Subcutaneous abdominal adipose tissue (tissue), 5 donors: ENCODE results near the gene CYB5RL.
A peak's percentile ranks its signal among the peaks of the same experiment; 100 is the strongest.
"Not testable (repeated sequence)": the region's sequence is repeated elsewhere in the genome, so short reads cannot be mapped to it uniquely, and the experiment has no call there.

Experiments used
- H3K27ac ChIP-seq: one replicate; pipeline ENCODE4 v1.7.0; 2013; ENCODE audit warnings: low read depth, mild to moderate bottlenecking, inconsistent platforms, low read length, moderate library complexity
- H3K27me3 ChIP-seq, 5 donors: one replicate each; pipeline ENCODE4 v1.7.0; 2013; ENCODE audit warnings: low read length in 5 of 5, inconsistent platforms in 1 of 5; ENCODE audit not compliant: control insufficient read depth in 5 of 5, insufficient read depth in 4 of 5
- H3K36me3 ChIP-seq, 5 donors: one replicate each; pipeline ENCODE4 v1.7.0; 2013; ENCODE audit warnings: low read length in 5 of 5; ENCODE audit not compliant: control insufficient read depth in 5 of 5, insufficient read depth in 5 of 5
- H3K4me1 ChIP-seq, 5 donors: one replicate each; pipeline ENCODE4 v1.7.0; 2013; ENCODE audit warnings: low read length in 5 of 5, mild to moderate bottlenecking in 3 of 5, moderate library complexity in 1 of 5; ENCODE audit not compliant: control insufficient read depth in 5 of 5, insufficient read depth in 5 of 5
- H3K4me3 ChIP-seq, 5 donors: one replicate each; pipeline ENCODE4 v1.7.0; 2013; ENCODE audit warnings: low read length in 5 of 5, low read depth in 1 of 5
- H3K9ac ChIP-seq, 5 donors: one replicate each; pipeline ENCODE4 v1.7.0; 2013; ENCODE audit warnings: low read length in 5 of 5, mild to moderate bottlenecking in 4 of 5, moderate library complexity in 3 of 5
- H3K9me3 ChIP-seq, 5 donors: one replicate each; pipeline ENCODE4 v1.7.0; 2013; ENCODE audit warnings: low read length in 5 of 5; ENCODE audit not compliant: control insufficient read depth in 5 of 5
- donor health status: healthy.
- donor health status: healthy.
- donor health status: healthy.
- donor health status: healthy.
- donor health status: healthy.

CYB5RL gene

DNA sequence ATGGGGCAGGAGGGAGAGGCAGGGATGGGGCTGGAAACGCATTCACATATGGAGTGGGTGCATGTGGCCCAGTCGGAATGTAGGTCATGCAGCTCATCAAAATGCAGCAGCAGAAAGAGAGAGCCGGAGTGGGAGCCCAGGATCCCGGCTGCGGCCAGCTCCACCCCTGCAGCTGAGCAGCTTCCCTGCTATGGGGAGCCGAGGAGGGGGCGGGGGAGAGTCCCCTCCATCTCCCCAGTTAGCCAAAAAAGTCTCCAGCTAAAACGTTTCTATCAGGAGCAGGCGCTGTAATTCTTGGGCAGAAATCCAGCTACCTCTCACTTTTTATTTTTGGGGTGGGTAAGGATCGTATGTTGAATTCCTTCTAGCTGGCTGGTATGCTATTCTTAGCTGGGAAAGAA, 39.8 kb upstream of the CYB5RL start:
- Histone ChIP-seq H3K27ac (no peak overlapping the region), H3K4me3 (no peak overlapping the region), H3K4me1 (no peaks in the 10 kb centered on the region), H3K36me3 (peaks cover 10 to 69% (median 60%) of the 10 kb centered on the region in 5 donors), H3K9ac (no peak overlapping the region), H3K9me3 (no peaks in the 10 kb centered on the region), H3K27me3 (no peaks in the 10 kb centered on the region)

DNA sequence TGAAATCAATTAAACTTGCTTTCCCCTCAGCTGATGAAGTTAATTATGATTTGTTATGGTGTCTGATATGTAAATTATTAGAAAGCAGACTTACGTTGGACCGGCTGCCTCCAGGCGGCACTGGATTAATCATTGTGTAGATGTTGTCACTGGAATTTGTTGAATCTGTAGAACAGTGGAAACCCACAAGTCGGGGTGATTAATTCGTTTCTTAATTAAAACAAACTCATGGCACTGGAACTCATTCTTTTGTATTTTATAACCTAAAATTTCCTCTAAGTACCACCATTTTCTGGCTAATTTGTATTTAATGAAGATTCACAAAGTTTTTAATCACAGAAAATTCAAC, 39.2 kb upstream of the CYB5RL start:
- no peaks in the 10 kb centered on the region for H3K4me1 ChIP-seq
- H3K4me3 ChIP-seq, result no peak overlapping the region
- no peak overlapping the region for H3K9ac ChIP-seq
- no peaks in the 10 kb centered on the region for H3K9me3 ChIP-seq
- peaks cover 10 to 65% (median 60%) of the 10 kb centered on the region in 5 donors for H3K36me3 ChIP-seq
- H3K27me3 ChIP-seq, result no peaks in the 10 kb centered on the region
- no peak overlapping the region for H3K27ac ChIP-seq

DNA sequence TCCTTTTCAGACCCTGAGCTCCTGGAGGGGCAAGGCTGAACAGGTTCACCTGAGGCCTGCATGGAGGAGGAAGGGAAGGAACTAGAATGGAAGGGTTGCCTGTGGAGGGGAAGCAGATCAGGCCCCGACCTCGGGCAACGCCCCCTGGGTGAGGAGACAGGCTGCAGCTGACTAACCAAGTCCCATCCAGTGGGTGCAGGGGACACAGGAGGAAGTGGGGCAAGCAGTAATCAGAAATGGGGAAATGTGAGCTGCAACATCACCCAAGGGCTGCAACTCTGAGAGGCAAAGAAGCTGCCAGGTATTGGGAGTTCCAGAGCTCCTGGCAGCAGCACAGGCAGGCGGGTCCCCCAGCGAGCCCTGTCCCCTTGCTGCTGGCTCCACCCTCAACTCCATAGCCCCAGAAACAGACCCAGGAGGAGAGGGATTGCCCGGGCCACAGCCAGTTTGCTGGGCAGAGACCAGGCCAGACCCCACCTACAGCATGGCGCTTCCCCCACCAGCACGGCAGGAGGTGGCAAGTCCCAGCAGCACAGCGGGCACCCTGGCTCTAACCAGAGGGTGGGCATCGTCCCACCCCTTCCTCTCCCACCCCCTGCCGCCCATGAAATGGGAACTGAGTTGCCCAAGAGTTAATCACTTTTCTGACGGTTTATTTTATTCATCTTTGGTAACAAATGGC, 38.7 kb upstream of the CYB5RL start:
- H3K36me3 ChIP-seq, result peaks cover 10 to 63% (median 57%) of the 10 kb centered on the region in 5 donors
- no peak overlapping the region for H3K9ac ChIP-seq
- H3K9me3 ChIP-seq, result no peaks in the 10 kb centered on the region
- H3K27me3 ChIP-seq, result no peaks in the 10 kb centered on the region
- H3K27ac ChIP-seq, result no peak overlapping the region
- H3K4me3 ChIP-seq, result no peak overlapping the region
- H3K4me1 ChIP-seq, result no peaks in the 10 kb centered on the region

DNA sequence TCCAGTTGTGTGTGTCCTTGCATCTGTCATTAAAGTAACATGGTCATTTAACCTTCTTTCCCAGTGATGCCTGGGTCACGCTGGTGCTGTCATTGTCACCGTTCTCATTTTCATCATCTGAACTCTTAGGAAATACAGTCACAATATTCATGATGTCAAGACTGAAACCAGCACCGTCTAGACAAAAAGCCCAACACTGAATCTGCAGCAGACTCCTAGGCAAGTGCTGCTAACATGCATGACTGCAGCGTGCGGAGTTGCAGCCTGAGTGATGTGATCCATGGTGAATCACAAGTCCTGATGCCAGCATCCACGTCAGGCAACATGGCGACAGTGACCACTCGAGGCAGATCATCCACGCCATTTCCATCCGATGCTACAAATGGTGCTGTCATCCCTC, 37.8 kb upstream of the CYB5RL start:
- H3K36me3 ChIP-seq, result peaks cover 10 to 54% (median 50%) of the 10 kb centered on the region in 5 donors
- H3K27ac ChIP-seq, result no peak overlapping the region
- H3K9me3 ChIP-seq, result no peaks in the 10 kb centered on the region
- no peak overlapping the region for H3K4me3 ChIP-seq
- H3K27me3 ChIP-seq, result no peaks in the 10 kb centered on the region
- H3K4me1 ChIP-seq, result no peaks in the 10 kb centered on the region
- no peak overlapping the region for H3K9ac ChIP-seq

DNA sequence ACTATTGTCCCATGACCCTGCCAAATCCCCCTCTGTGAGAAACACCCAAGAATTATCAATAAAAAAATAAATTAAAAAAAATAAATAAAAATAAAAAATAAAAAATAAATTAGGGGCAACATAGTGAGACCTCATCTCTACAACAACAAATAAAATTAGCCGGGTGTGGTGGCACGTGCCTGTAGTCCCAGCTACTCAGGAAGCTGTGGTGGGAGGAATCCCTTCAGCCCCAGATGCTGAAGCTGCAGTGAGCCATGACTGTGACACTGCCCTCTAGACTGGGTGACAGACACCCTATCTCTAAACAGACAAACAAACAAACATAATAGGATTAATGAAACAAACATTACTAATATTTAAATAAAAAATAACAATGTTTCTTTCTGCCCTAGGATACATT, 34.5 kb upstream of the CYB5RL start:
- H3K9ac ChIP-seq, result no peak overlapping the region
- H3K9me3 ChIP-seq, result no peaks in the 10 kb centered on the region
- H3K36me3 ChIP-seq, result peaks cover 10 to 37% (median 28%) of the 10 kb centered on the region in 5 donors
- H3K27ac ChIP-seq, result no peak overlapping the region
- no peak overlapping the region for H3K4me3 ChIP-seq
- H3K4me1 ChIP-seq, result peaks cover 0 to 5% (median under 1%) of the 10 kb centered on the region in 5 donors
- H3K27me3 ChIP-seq, result no peaks in the 10 kb centered on the region

- not testable (repeated sequence) for H3K27me3 ChIP-seq, H3K4me3 ChIP-seq, H3K4me1 ChIP-seq, H3K9me3 ChIP-seq, H3K9ac ChIP-seq, H3K27ac ChIP-seq
- H3K36me3 ChIP-seq, result peaks cover 10 to 35% (median 22%) of the 10 kb centered on the region in 5 donors
Measured at GRCh38 chr1:54233196-54233595, 33.4 kb upstream of the CYB5RL start.

- H3K27ac ChIP-seq, result no peak overlapping the region
Measured at GRCh38 chr1:54230507-54231339, 30.9 kb upstream of the CYB5RL start.

DNA sequence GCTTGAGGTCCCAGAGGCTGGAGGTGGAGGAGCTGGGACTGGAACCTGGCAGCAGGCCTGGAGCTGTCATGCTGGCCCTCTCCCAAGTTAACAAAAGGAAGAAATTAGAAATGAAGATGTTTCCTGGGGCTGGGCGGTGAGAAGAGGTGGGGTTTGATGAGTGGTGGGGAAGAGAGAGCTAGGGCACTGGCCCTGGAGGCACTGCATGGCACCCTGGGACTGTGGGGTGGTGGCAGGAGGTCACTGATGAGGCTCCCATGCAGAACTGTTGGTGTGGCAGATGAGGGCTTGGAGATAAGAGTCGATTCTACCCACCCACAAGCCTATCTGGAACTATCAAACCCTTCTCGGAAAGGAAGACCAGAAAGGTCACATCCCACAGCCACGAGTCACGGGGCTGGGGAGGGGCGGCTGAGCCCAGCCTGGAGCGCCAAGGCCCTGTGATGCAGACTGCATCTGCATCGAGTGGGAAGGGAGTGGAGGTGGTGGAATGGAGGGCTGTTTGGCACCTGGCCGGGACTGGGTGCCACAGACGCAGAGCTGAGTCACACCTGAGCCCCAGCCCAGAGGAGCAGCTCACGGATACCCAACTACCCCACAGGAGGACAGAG, 29.6 kb upstream of the CYB5RL start:
- H3K27ac ChIP-seq, result no peak overlapping the region
- H3K9me3 ChIP-seq, result no peaks in the 10 kb centered on the region
- H3K9ac ChIP-seq, result peak overlapping the region in 1 of 5 donors; percentile 14
- H3K36me3 ChIP-seq, result peaks cover 0 to 35% (median 11%) of the 10 kb centered on the region in 5 donors
- H3K4me3 ChIP-seq, result no peak overlapping the region
- H3K27me3 ChIP-seq, result no peaks in the 10 kb centered on the region
- peaks cover 0 to 12% (median 5%) of the 10 kb centered on the region in 5 donors for H3K4me1 ChIP-seq

More at GRCh38 chr1:54230507-54231339, 30.9 kb upstream of the CYB5RL start:
- Histone ChIP-seq H3K27me3 (no peaks in the 10 kb centered on the region), H3K4me1 (peaks cover 0 to 12% (median 5%) of the 10 kb centered on the region in 5 donors), H3K9me3 (no peaks in the 10 kb centered on the region), H3K9ac (no peak overlapping the region), H3K36me3 (peaks cover 0 to 32% (median 9%) of the 10 kb centered on the region in 5 donors), H3K4me3 (no peak overlapping the region)

DNA sequence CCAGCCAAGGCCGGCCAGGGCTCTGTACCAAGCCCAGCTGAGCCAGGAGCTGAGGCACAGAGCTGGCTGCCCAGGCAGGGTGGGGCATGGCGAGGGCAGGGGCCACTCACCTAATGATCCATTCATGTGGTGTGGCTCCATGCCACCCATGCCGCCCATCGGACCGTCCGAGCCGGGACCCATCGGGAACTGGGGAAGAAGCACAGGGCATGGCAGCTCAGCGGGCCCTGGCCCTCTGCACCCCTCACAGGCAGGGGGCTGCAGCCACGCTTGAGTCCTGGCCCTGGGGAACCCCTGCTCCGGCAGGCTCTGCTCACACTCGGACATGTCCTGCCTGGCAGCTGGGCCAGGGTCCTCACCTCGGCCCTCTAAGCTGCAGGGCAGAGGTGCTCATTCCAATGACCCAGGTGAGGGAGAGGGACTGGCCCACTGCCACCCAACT, 28.8 kb upstream of the CYB5RL start:
- peaks cover 0 to 12% (median 5%) of the 10 kb centered on the region in 5 donors for H3K4me1 ChIP-seq
- no peak overlapping the region for H3K27ac ChIP-seq
- H3K4me3 ChIP-seq, result no peak overlapping the region
- H3K9me3 ChIP-seq, result no peaks in the 10 kb centered on the region
- H3K36me3 ChIP-seq, result peaks cover 0 to 35% (median 11%) of the 10 kb centered on the region in 5 donors
- no peak overlapping the region for H3K9ac ChIP-seq
- no peaks in the 10 kb centered on the region for H3K27me3 ChIP-seq

GRCh38 chr1:54227891-54228310, 28.1 kb upstream of the CYB5RL start:
- no peak overlapping the region for H3K9ac ChIP-seq
- H3K27me3 ChIP-seq, result no peaks in the 10 kb centered on the region
- H3K4me3 ChIP-seq, result no peak overlapping the region
- no peak overlapping the region for H3K27ac ChIP-seq
- H3K36me3 ChIP-seq, result peaks cover 0 to 35% (median 11%) of the 10 kb centered on the region in 5 donors
- H3K9me3 ChIP-seq, result no peaks in the 10 kb centered on the region
- H3K4me1 ChIP-seq, result peaks cover 0 to 12% (median 5%) of the 10 kb centered on the region in 5 donors
